ENCODE results near the gene OLFM2. TPM values are rescaled to one million over a fixed set of nuclear protein-coding genes. Genes with fewer than 3 reads are reported as not detected.

Gene OLFM2
- total RNA-seq, 4 donors from 2014 or later = 4.6 to 114 (median 24.8) TPM; not detected in 1

- Histone ChIP-seq H3K27ac (no peak overlapping the region), H3K4me3 (no peak overlapping the region), H3K4me1 (no peaks in the 10 kb centered on the region), H3K36me3 (no peaks in the 10 kb centered on the region), H3K9me3 (no peaks in the 10 kb centered on the region), H3K27me3 (no peaks in the 10 kb centered on the region)
- no peak for TF ChIP-seq CTCF (IDR thresholded peaks at IDR 0.05)
- TF ChIP-seq POLR2A (IDR thresholded peaks at IDR 0.05) = no peak
- intact Hi-C loops (cut with DNase I; ENCODE audit: low total_unique reads) = no loop called here
- DNase-seq = no peak
These were observed 77.5 kb downstream of the OLFM2 start for GRCh38 chr19:9858766-9859165.

GRCh38 chr19:9857920-9858746 lies 78.2 kb downstream of the OLFM2 start:
- TF ChIP-seq CTCF (IDR thresholded peaks at IDR 0.05) (no peak), POLR2A (IDR thresholded peaks at IDR 0.05) (no peak)

GRCh38 chr19:9857076-9857721 lies 79.1 kb downstream of the OLFM2 start:
- TF ChIP-seq CTCF (IDR thresholded peaks at IDR 0.05) (no peak), POLR2A (IDR thresholded peaks at IDR 0.05) (no peak)
- Histone ChIP-seq H3K27me3 (no peaks in the 10 kb centered on the region), H3K4me3 (no peak overlapping the region), H3K27ac (no peak overlapping the region), H3K36me3 (no peaks in the 10 kb centered on the region), H3K4me1 (no peaks in the 10 kb centered on the region), H3K9me3 (no peaks in the 10 kb centered on the region)
- intact Hi-C loops (cut with DNase I; ENCODE audit: low total_unique reads) = no loop called here
- DNase-seq = no peak

More at GRCh38 chr19:9857920-9858746, 78.2 kb downstream of the OLFM2 start:
- no peak for DNase-seq
- Histone ChIP-seq H3K27me3 (no peaks in the 10 kb centered on the region), H3K9me3 (no peaks in the 10 kb centered on the region), H3K27ac (no peak overlapping the region), H3K36me3 (no peaks in the 10 kb centered on the region), H3K4me3 (no peak overlapping the region), H3K4me1 (no peaks in the 10 kb centered on the region)
- intact Hi-C loops (cut with DNase I; ENCODE audit: low total_unique reads) = no loop called here

GRCh38 chr19:9856609-9857008 lies 79.7 kb downstream of the OLFM2 start:
- no peak for TF ChIP-seq POLR2A (IDR thresholded peaks at IDR 0.05)
- TF ChIP-seq CTCF (IDR thresholded peaks at IDR 0.05) = no peak
- Histone ChIP-seq H3K27me3 (no peaks in the 10 kb centered on the region), H3K4me3 (no peak overlapping the region), H3K4me1 (no peaks in the 10 kb centered on the region), H3K36me3 (no peaks in the 10 kb centered on the region), H3K27ac (no peak overlapping the region), H3K9me3 (no peaks in the 10 kb centered on the region)
- intact Hi-C loops (cut with DNase I; ENCODE audit: low total_unique reads) = no loop called here
- no peak for DNase-seq

- intact Hi-C loops (cut with DNase I; ENCODE audit: low total_unique reads) = no loop called here
- no peak for TF ChIP-seq POLR2A (IDR thresholded peaks at IDR 0.05)
- TF ChIP-seq CTCF (IDR thresholded peaks at IDR 0.05) = no peak
- Histone ChIP-seq H3K4me1 (no peaks in the 10 kb centered on the region), H3K36me3 (no peaks in the 10 kb centered on the region), H3K27me3 (no peaks in the 10 kb centered on the region), H3K27ac (no peak overlapping the region), H3K9me3 (no peaks in the 10 kb centered on the region), H3K4me3 (no peak overlapping the region)
- DNase-seq = no peak
These were observed 82.0 kb downstream of the OLFM2 start for GRCh38 chr19:9854282-9854846.
